HG03571 (cell line): ENCODE results near the gene SLC30A9.

ENCODE experiments used
- ATAC-seq: cut with Tn5 transposase; IDR thresholded peaks from one replicate; pipeline ENCODE4 v1.9.1; 2021; ENCODE audit not compliant: unreplicated experiment

Gene SLC30A9

GRCh38 chr4:41990365-41991111, at the start of gene SLC30A9:
TSS of gene SLC30A9 (plus strand) at chr4:41990530. CDS start at chr4:41990652, 122 bp downstream.
- peak; percentile 99 for ATAC-seq

- ATAC-seq: no peak
Observed at GRCh38 chr4:41940834-41941233, 49.5 kb upstream of the SLC30A9 start.

DNA sequence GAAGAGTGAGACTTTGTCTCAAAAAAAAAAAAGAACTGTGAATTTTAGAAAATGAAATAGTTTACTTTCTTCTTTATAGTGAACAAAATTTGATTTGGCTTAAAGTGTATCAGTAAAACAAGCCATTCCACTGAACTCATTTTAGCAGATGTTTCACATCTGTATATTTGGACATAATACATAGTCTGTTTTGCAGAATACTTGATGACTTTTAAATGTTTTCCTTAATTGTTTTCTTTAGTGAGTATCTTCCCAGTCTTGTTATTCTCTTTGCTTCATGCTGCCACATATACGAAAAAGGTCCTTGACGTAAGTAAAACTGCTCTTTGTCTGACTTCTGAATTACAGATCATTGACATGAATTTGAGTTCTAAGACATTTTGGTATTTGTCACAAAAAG, 46.8 kb upstream of the SLC30A9 start:
- ATAC-seq: no peak

- ATAC-seq: no peak
Observed at GRCh38 chr4:41944089-41944488, 46.2 kb upstream of the SLC30A9 start.

GRCh38 chr4:41949531-41949930, 40.8 kb upstream of the SLC30A9 start:
- ATAC-seq: no peak

GRCh38 chr4:41957634-41958033, 32.7 kb upstream of the SLC30A9 start:
- ATAC-seq: no peak

DNA sequence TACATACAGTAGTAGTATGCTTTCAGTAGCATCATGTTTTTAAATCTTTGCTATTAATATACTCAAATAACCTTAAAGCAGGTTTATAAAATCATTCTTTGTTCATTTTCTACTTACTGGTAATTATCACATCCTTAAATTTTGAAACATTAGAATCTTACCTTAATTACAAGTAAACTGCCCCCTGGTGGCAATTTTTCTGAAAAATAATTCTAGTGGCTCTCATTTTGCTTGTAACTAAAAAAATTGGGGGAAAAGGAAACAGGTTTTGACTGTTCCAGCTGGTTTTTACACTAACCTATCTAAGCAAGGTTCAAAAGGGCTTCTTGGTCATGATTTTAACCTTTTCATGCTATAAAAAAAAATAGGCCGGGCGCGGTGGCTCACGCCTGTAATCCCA, 27.2 kb upstream of the SLC30A9 start:
- ATAC-seq: no peak

DNA sequence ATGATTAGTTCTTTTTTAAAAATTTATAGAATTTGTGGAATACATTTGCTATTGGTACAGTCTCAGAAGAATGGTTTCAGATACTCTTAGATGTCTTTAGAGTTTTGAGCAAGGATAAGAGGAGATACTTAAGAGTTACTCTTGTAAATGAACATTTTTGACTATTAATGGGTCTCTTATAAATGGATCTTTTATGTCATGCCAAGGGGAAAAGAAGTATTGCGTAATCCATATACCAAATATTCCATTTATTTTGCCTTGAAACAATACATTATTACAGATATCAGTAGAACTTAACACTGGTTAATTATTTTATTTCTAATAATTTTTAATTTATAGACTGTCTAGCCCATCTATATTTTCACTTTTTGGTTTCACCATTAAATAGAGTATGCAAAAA, 25.9 kb upstream of the SLC30A9 start:
- ATAC-seq: no peak

GRCh38 chr4:41967392-41967791, 22.9 kb upstream of the SLC30A9 start:
- no peak for ATAC-seq

DNA sequence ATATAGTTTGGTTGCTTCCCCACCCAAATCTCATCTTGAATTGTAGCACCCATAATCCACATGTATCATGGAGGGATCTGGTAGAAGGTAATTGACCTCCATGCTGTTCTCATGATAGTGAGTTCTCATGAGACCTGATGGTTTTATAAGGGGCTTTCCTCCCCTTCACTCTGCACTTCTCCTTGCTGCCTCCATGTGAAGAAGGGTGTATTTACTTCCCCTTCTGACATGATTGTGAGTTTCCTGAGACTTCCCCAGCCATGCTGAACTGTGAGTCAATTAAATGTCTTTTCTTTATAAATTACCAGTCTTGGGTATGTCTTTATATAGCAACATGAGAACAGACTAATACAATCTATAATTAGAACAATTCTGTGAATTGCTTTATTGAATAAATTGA, 20.7 kb upstream of the SLC30A9 start:
- ATAC-seq: no peak

DNA sequence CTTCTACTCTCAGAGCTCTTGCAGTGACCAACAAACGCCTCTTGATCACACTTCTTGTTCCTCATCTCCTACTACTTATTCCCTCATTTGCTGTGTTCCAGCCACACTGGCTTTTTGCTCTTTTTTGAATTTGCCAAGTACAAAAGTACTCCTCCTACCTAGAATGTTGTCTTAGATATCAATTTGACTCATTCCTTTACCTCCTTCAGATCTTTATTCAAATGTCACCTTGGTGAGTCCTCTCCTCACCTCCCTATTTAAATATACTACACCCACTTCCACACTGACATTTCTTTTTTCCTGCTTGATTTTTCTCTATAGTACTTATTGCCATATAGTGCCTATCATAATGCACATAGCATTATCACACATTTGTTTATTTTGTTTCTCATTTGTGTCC, 15.0 kb upstream of the SLC30A9 start:
- ATAC-seq: no peak

- no peak for ATAC-seq
Observed at GRCh38 chr4:41976775-41977516, 13.4 kb upstream of the SLC30A9 start.

GRCh38 chr4:41977709-41978108, 12.6 kb upstream of the SLC30A9 start:
- no peak for ATAC-seq

DNA sequence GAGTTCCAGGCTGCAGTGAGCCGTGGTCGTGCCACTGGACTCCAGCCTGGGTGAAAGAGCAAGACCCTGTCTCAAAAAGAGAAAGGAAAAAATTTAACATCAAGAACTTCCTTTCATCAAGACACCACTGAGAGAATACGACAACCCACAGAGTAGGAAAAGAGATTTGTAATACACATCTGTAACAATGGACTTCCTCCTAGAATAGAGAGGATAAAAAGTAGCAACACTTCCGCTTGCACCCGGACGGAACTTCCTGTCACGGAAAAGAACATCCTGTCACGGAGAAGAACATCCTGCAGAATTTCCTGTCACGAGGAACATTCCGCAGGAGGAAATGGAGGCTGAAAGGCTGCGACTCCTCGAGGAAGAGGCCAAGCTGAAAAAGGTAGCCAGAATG, 8.9 kb upstream of the SLC30A9 start, which contains the start of gene DCAF4L1:
DCAF4L1 (plus strand) TSS at position 301 of the 400 bp plus-strand sequence; CDS start at position 338, 37 bp downstream.
- no peak for ATAC-seq

- ATAC-seq: no peak
Observed at GRCh38 chr4:41982716-41983115, 7.6 kb upstream of the SLC30A9 start.

DNA sequence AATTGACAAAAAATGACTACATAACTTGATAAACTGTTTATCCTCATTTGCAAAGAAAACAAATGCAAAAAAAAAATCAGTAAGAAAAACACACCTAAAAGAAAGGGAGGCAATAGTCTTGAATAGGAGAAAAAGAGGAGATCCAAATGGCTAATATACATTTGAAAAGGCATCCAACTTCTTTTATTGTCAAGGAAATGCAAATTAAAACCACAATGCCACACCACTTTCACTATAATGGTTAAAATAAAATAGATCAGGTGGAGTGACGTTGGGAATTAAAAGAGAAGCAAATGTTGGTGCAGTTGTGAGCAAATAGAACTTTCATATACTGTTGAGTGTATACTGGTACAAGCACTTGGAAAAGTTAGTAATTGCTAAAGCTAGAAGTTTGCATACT, 5.2 kb upstream of the SLC30A9 start:
- no peak for ATAC-seq

- peak; percentile 1 for ATAC-seq
Observed at GRCh38 chr4:41989994-41990364, 351 bp upstream of the SLC30A9 start.

GRCh38 chr4:41991916-41992767, 1.8 kb downstream of the SLC30A9 start:
- ATAC-seq: no peak

DNA sequence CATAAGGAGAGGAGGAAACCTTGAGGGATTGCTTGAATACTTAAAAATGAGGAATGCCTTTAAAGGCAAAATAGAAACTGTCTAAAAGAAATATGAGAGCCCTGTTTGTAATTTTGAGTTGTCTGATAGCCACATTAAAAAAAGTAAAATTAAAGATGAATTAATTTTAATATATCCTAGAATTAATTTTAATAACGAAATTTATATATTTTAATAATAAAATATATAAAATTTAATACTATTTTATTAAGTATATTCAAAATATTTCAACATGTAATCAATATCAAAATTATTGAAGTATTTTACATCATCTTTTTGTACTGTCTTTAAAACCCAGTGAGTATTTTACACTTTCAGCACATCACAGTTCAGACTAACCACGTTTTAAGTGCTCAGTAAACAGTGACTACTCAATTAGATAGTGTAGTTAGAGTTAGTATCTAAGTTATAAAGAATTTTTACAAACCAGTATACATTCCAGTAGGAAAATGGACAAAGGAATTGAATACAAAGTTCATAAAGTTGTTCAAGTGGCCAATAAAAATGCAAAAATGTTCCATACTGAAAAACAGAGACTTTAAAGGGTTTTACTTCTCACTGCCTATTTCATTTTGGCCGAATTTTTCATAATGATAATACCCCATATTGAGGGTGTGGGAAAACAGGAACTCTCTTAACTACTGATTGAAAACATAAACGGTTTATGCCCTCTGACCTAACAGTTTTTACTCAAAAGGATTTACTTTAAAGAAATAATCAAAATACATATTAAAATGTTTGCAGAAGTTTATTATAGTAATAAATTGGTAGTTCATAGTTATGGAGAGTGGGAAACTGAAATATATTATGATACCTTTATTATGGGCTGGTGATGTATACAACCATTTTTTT, 2.9 kb downstream of the SLC30A9 start:
- ATAC-seq: no peak

- no peak for ATAC-seq
Observed at GRCh38 chr4:41994461-41994985, 4.2 kb downstream of the SLC30A9 start.
